IPS-15b (cell line): ENCODE data around the gene SPDYE6.
"Not testable (repeated sequence)": the region's sequence is repeated elsewhere in the genome, so short reads cannot be mapped to it uniquely, and the experiment has no call there.

Experiments used
- H3K27me3 ChIP-seq: one replicate; pipeline ENCODE4 v1.6.1; 2013; ENCODE audit warnings: low read length; ENCODE audit not compliant: control insufficient read depth, insufficient read depth
- H3K36me3 ChIP-seq: one replicate; pipeline ENCODE4 v1.6.1; 2013; ENCODE audit warnings: low read length; ENCODE audit not compliant: control insufficient read depth, insufficient read depth
- H3K4me1 ChIP-seq: one replicate; pipeline ENCODE4 v1.6.1; 2013; ENCODE audit warnings: mild to moderate bottlenecking, low read length; ENCODE audit not compliant: control insufficient read depth, insufficient read depth
- H3K4me3 ChIP-seq: one replicate; pipeline ENCODE4 v1.5.1; 2013; ENCODE audit warnings: low read depth, low read length
- H3K9ac ChIP-seq: one replicate; pipeline ENCODE4 v1.6.1; 2013; ENCODE audit warnings: low read depth, mild to moderate bottlenecking, low read length
- H3K9me3 ChIP-seq: one replicate; pipeline ENCODE4 v1.6.1; 2013; ENCODE audit warnings: mild to moderate bottlenecking, low read length; ENCODE audit not compliant: control insufficient read depth, insufficient read depth

The SPDYE6 gene

GRCh38 chr7:102346983-102347382, 9.3 kb downstream of the SPDYE6 start:
- not testable (repeated sequence) for H3K4me1 ChIP-seq, H3K9ac ChIP-seq, H3K4me3 ChIP-seq, H3K27me3 ChIP-seq, H3K9me3 ChIP-seq, H3K36me3 ChIP-seq

GRCh38 chr7:102340599-102341368, 15.5 kb downstream of the SPDYE6 start:
- H3K4me1 ChIP-seq, H3K9ac ChIP-seq, H3K4me3 ChIP-seq, H3K27me3 ChIP-seq, H3K36me3 ChIP-seq, H3K9me3 ChIP-seq: not testable (repeated sequence)

- not testable (repeated sequence) for H3K4me1 ChIP-seq, H3K36me3 ChIP-seq, H3K9me3 ChIP-seq, H3K9ac ChIP-seq, H3K27me3 ChIP-seq, H3K4me3 ChIP-seq
These were observed 18.8 kb downstream of the SPDYE6 start for GRCh38 chr7:102337420-102337819.

- not testable (repeated sequence) for H3K4me3 ChIP-seq, H3K36me3 ChIP-seq, H3K27me3 ChIP-seq, H3K9me3 ChIP-seq, H3K9ac ChIP-seq, H3K4me1 ChIP-seq
These were observed 19.2 kb downstream of the SPDYE6 start for GRCh38 chr7:102337002-102337401.

GRCh38 chr7:102335574-102335973, 20.7 kb downstream of the SPDYE6 start:
- H3K4me3 ChIP-seq, H3K9me3 ChIP-seq, H3K4me1 ChIP-seq, H3K36me3 ChIP-seq, H3K9ac ChIP-seq, H3K27me3 ChIP-seq: not testable (repeated sequence)

- not testable (repeated sequence) for H3K4me3 ChIP-seq, H3K27me3 ChIP-seq, H3K9me3 ChIP-seq, H3K36me3 ChIP-seq, H3K9ac ChIP-seq, H3K4me1 ChIP-seq
These were observed 25.4 kb downstream of the SPDYE6 start for GRCh38 chr7:102330666-102331460.

- H3K4me3 ChIP-seq, H3K4me1 ChIP-seq, H3K36me3 ChIP-seq, H3K9me3 ChIP-seq, H3K9ac ChIP-seq, H3K27me3 ChIP-seq: not testable (repeated sequence)
These were observed 26.9 kb downstream of the SPDYE6 start for GRCh38 chr7:102329366-102329765.

- not testable (repeated sequence) for H3K9me3 ChIP-seq, H3K36me3 ChIP-seq, H3K4me3 ChIP-seq, H3K9ac ChIP-seq, H3K27me3 ChIP-seq, H3K4me1 ChIP-seq
These were observed 27.4 kb downstream of the SPDYE6 start for GRCh38 chr7:102328863-102329262.

GRCh38 chr7:102327183-102327582, 29.1 kb downstream of the SPDYE6 start:
- H3K36me3 ChIP-seq, H3K4me3 ChIP-seq, H3K9me3 ChIP-seq, H3K9ac ChIP-seq, H3K27me3 ChIP-seq, H3K4me1 ChIP-seq: not testable (repeated sequence)

GRCh38 chr7:102326157-102326889, 29.9 kb downstream of the SPDYE6 start:
- H3K27me3 ChIP-seq = no peaks in the 10 kb centered on the region
- H3K36me3 ChIP-seq = no peaks in the 10 kb centered on the region
- no peak overlapping the region for H3K4me3 ChIP-seq
- H3K4me1 ChIP-seq = no peaks in the 10 kb centered on the region
- H3K9me3 ChIP-seq = no peaks in the 10 kb centered on the region
- H3K9ac ChIP-seq = no peak overlapping the region

- not testable (repeated sequence) for H3K36me3 ChIP-seq, H3K27me3 ChIP-seq, H3K9ac ChIP-seq, H3K4me3 ChIP-seq, H3K9me3 ChIP-seq, H3K4me1 ChIP-seq
These were observed 31.1 kb downstream of the SPDYE6 start for GRCh38 chr7:102325106-102325505.

GRCh38 chr7:102323914-102324195, 32.4 kb downstream of the SPDYE6 start:
- Histone ChIP-seq H3K4me1 (peaks cover 2% of the 10 kb centered on the region), H3K27me3 (no peaks in the 10 kb centered on the region), H3K4me3 (no peak overlapping the region), H3K36me3 (no peaks in the 10 kb centered on the region), H3K9ac (no peak overlapping the region), H3K9me3 (no peaks in the 10 kb centered on the region)
